WTC11 (cell line): ENCODE results near the gene EID2B. TPM values are rescaled to one million over a fixed set of nuclear protein-coding genes. Genes with fewer than 3 reads are reported as not detected.

ENCODE experiments used
- AFF4 ChIP-seq: sonication (generic); formaldehyde crosslinking; IDR thresholded peaks from 2 replicates; pipeline ENCODE4 v1.8.1; 2023; ENCODE audit warnings: mild to moderate bottlenecking, missing genetic modification reagents, borderline replicate concordance
- ATF2 ChIP-seq: sonication (generic); formaldehyde crosslinking; IDR thresholded peaks from 2 replicates; pipeline ENCODE4 v1.8.1; 2022; ENCODE audit warnings: low read depth, missing genetic modification reagents, borderline replicate concordance
- E2F4 ChIP-seq: sonication (generic); formaldehyde crosslinking; IDR thresholded peaks from 2 replicates; pipeline ENCODE4 v1.8.1; 2022; ENCODE audit warnings: low read depth, mild to moderate bottlenecking, moderate library complexity, missing genetic modification reagents, borderline replicate concordance
- ESRRA ChIP-seq: sonication (generic); formaldehyde crosslinking; IDR thresholded peaks from 2 replicates; pipeline ENCODE4 v1.8.1; 2022; ENCODE audit warnings: mild to moderate bottlenecking, missing genetic modification reagents, borderline replicate concordance
- FOXP4 ChIP-seq: sonication (generic); formaldehyde crosslinking; IDR thresholded peaks from 2 replicates; pipeline ENCODE4 v1.8.0; 2022; ENCODE audit warnings: mild to moderate bottlenecking, missing genetic modification reagents
- HMGXB4 ChIP-seq: sonication (generic); formaldehyde crosslinking; IDR thresholded peaks from 2 replicates; pipeline ENCODE4 v1.8.1; 2023; ENCODE audit warnings: mild to moderate bottlenecking, moderate library complexity, missing genetic modification reagents
- IRF2 ChIP-seq: sonication (generic); formaldehyde crosslinking; IDR thresholded peaks from 2 replicates; pipeline ENCODE4 v1.8.0; 2022; ENCODE audit warnings: low read depth, missing genetic modification reagents, borderline replicate concordance
- MAX ChIP-seq: sonication (generic); formaldehyde crosslinking; IDR thresholded peaks from 2 replicates; pipeline ENCODE4 v1.8.0; 2022; ENCODE audit warnings: mild to moderate bottlenecking, missing genetic modification reagents
- NFE2L1 ChIP-seq: sonication (generic); formaldehyde crosslinking; IDR thresholded peaks from 2 replicates; pipeline ENCODE4 v1.8.1; 2023; ENCODE audit warnings: missing genetic modification reagents
- SMAD3 ChIP-seq: sonication (generic); formaldehyde crosslinking; IDR thresholded peaks from 2 replicates; pipeline ENCODE4 v1.8.0; 2022; ENCODE audit warnings: missing genetic modification reagents, mild to moderate bottlenecking, borderline replicate concordance
- SOX15 ChIP-seq: fragments of 250-450 bp; sonication (Bioruptor Pico); IDR thresholded peaks from 2 replicates; pipeline ENCODE4 v1.9.0; 2021; ENCODE audit warnings: mild to moderate bottlenecking
- SP1 ChIP-seq: sonication (generic); formaldehyde crosslinking; conservative IDR thresholded peaks from 2 replicates; pipeline ENCODE4 v1.8.1; 2022; ENCODE audit warnings: missing genetic modification reagents
- STAT6 ChIP-seq: sonication (generic); formaldehyde crosslinking; conservative IDR thresholded peaks from 2 replicates; pipeline ENCODE4 v1.8.1; 2023; ENCODE audit warnings: mild to moderate bottlenecking, low read depth, missing genetic modification reagents, moderate library complexity
- TCF7 ChIP-seq: sonication (generic); formaldehyde crosslinking; IDR thresholded peaks from 2 replicates; pipeline ENCODE4 v1.8.0; 2022; ENCODE audit warnings: mild to moderate bottlenecking, low read depth, missing genetic modification reagents, moderate library complexity
- TEAD1 ChIP-seq: sonication (generic); formaldehyde crosslinking; IDR thresholded peaks from 2 replicates; pipeline ENCODE4 v1.8.0; 2022; ENCODE audit warnings: mild to moderate bottlenecking, missing genetic modification reagents
- ZNF512 ChIP-seq: sonication (generic); formaldehyde crosslinking; IDR thresholded peaks from 2 replicates; pipeline ENCODE4 v1.8.1; 2022; ENCODE audit warnings: missing genetic modification reagents, borderline replicate concordance
- ZNF532 ChIP-seq: fragments of 250-450 bp; sonication (Bioruptor Pico); IDR thresholded peaks from 2 replicates; pipeline ENCODE4 v1.9.0; 2021; ENCODE audit warnings: mild to moderate bottlenecking, borderline replicate concordance
- total RNA-seq: library from RNA; stranded (reverse); gene quantifications from 3 replicates; pipeline ENCODE4 v1.2.3, GENCODE V29; 2021

EID2B gene
- total RNA-seq, 1 experiment from 2014 or later = 3.6 TPM

- TF ChIP-seq AFF4 (no peak), ZNF532 (CRISPR knock-in tag) (no peak), STAT6 (CRISPR knock-in tag) (no peak), FOXP4 (CRISPR knock-in tag) (peak; percentile 61; the same call in 1 of the 2 replicates), MAX (CRISPR knock-in tag) (peak; percentile 71), TEAD1 (peak; percentile 67), NFE2L1 (peak; percentile 42; the same call in 1 of the 2 replicates), SMAD3 (CRISPR knock-in tag) (no peak), TCF7 (no peak), SOX15 (CRISPR knock-in tag) (no peak), IRF2 (CRISPR knock-in tag) (no peak), ATF2 (no peak), HMGXB4 (peak; percentile 39), ZNF512 (no peak), SP1 (CRISPR knock-in tag) (no peak; the same call in none of the 2 replicates), ESRRA (CRISPR knock-in tag) (0 out of 2 replicates have a peak, but pooled peaks have one; percentile 15), E2F4 (CRISPR knock-in tag) (peak; percentile 56)
Measured at GRCh38 chr19:39514840-39515550, 17.7 kb downstream of the EID2B start, which contains the start of gene SELENOV (continued).
